ENCODE measurements around the gene WDTC1.

DNA sequence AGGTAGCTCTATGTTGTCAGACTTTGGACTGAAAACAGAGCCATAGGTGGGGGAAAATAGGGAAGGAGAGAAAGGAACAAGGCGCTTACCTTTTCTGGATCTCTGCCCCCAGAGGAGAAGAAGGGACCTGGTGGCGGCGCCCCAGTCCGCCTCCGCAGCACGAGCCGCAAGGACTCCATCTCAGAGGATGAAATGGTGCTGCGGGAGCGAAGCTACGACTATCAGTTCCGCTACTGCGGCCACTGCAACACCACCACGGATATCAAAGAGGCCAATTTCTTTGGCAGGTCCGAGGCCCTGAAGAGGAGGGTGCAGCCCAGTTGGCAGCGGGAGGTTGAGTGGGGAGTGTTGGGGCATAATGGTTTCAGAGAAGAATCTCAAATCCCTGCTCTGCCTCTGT, 69.1 kb downstream of the WDTC1 start:
- TF ChIP-seq CTCF (IDR thresholded peaks at IDR 0.05 in 8 of 11, conservative IDR thresholded peaks at IDR 0.05 in 3 of 11) (no peak), POLR2A (IDR thresholded peaks at IDR 0.05) (no peak), POLR2AphosphoS5 (IDR thresholded peaks at IDR 0.05) (no peak)

Measured in spleen (tissue), 7 donors.